GM19025 (cell line): ENCODE data around the gene SLX4.

Source experiments
- ATAC-seq: cut with Tn5 transposase; IDR thresholded peaks from one replicate; pipeline ENCODE4 v1.9.1; 2021; ENCODE audit warnings: mild to moderate bottlenecking, low read depth, moderate library complexity; ENCODE audit not compliant: unreplicated experiment

Gene SLX4

GRCh38 chr16:3583303-3584038 lies 27.9 kb downstream of the SLX4 start:
- ATAC-seq, result no peak

- ATAC-seq, result no peak
Observed at GRCh38 chr16:3582276-3583165, 28.9 kb downstream of the SLX4 start.

GRCh38 chr16:3581392-3581791 lies 30.0 kb downstream of the SLX4 start:
- ATAC-seq, result no peak

- no peak for ATAC-seq
Observed at GRCh38 chr16:3580686-3581085, 30.7 kb downstream of the SLX4 start.

GRCh38 chr16:3580251-3580651 lies 31.2 kb downstream of the SLX4 start:
- no peak for ATAC-seq

- ATAC-seq, result no peak
Observed at GRCh38 chr16:3579776-3580175, 31.6 kb downstream of the SLX4 start.

- ATAC-seq, result peak; percentile 67
Observed at GRCh38 chr16:3578610-3579551, 32.5 kb downstream of the SLX4 start.

GRCh38 chr16:3578121-3578520 lies 33.3 kb downstream of the SLX4 start:
- ATAC-seq, result no peak

- no peak for ATAC-seq
Observed at GRCh38 chr16:3577302-3577752, 34.1 kb downstream of the SLX4 start, which contains the start of gene NLRC3. Gene NLRC3 (minus strand): TSS chr16:3577403. CDS start chr16:3565036, 12,367 bp downstream.

- ATAC-seq, result no peak
Observed at GRCh38 chr16:3576211-3576610, 35.2 kb downstream of the SLX4 start.

- no peak for ATAC-seq
Observed at GRCh38 chr16:3575491-3575890, 35.9 kb downstream of the SLX4 start.

- ATAC-seq, result no peak
Observed at GRCh38 chr16:3574195-3574594, 37.2 kb downstream of the SLX4 start.

GRCh38 chr16:3573146-3573815 lies 38.1 kb downstream of the SLX4 start:
- ATAC-seq, result no peak

GRCh38 chr16:3570420-3571062 lies 40.9 kb downstream of the SLX4 start:
- ATAC-seq, result no peak

GRCh38 chr16:3569851-3570250 lies 41.6 kb downstream of the SLX4 start:
- no peak for ATAC-seq

GRCh38 chr16:3566990-3567389 lies 44.4 kb downstream of the SLX4 start:
- no peak for ATAC-seq

- no peak for ATAC-seq
Observed at GRCh38 chr16:3564889-3565141, 46.6 kb downstream of the SLX4 start.

GRCh38 chr16:3564130-3564888 lies 47.1 kb downstream of the SLX4 start:
- no peak for ATAC-seq

- no peak for ATAC-seq
Observed at GRCh38 chr16:3562914-3563480, 48.4 kb downstream of the SLX4 start.
